ENCODE data around the gene PITPNB.

The PITPNB gene

GRCh38 chr22:27918341-27919221, 475 bp downstream of the PITPNB start:
- DNase-seq: no peak

GRCh38 chr22:27915986-27916385, 3.1 kb downstream of the PITPNB start:
- DNase-seq: no peak

GRCh38 chr22:27913162-27913741, 5.8 kb downstream of the PITPNB start:
- DNase-seq: no peak

GRCh38 chr22:27912101-27912500, 7.0 kb downstream of the PITPNB start:
- no peak for DNase-seq

GRCh38 chr22:27911330-27911729, 7.7 kb downstream of the PITPNB start:
- DNase-seq: no peak

- DNase-seq: no peak
These were observed 12.8 kb downstream of the PITPNB start for GRCh38 chr22:27906241-27906640.

GRCh38 chr22:27905653-27906052, 13.4 kb downstream of the PITPNB start:
- no peak for DNase-seq

- DNase-seq: no peak
These were observed 15.1 kb downstream of the PITPNB start for GRCh38 chr22:27903805-27904473.

- DNase-seq: no peak
These were observed 18.9 kb downstream of the PITPNB start for GRCh38 chr22:27900153-27900552.

- no peak for DNase-seq
These were observed 22.8 kb downstream of the PITPNB start for GRCh38 chr22:27896245-27896644.

GRCh38 chr22:27895600-27895999, 23.5 kb downstream of the PITPNB start:
- no peak for DNase-seq

- no peak for DNase-seq
These were observed 26.2 kb downstream of the PITPNB start for GRCh38 chr22:27892811-27893210.

- no peak for DNase-seq
These were observed 27.0 kb downstream of the PITPNB start for GRCh38 chr22:27892064-27892463.

GRCh38 chr22:27888310-27888709, 30.7 kb downstream of the PITPNB start:
- DNase-seq: no peak

- DNase-seq: no peak
These were observed 32.3 kb downstream of the PITPNB start for GRCh38 chr22:27886843-27887151.

- no peak for DNase-seq
These were observed 32.8 kb downstream of the PITPNB start for GRCh38 chr22:27885977-27886842.

- no peak for DNase-seq
These were observed 35.3 kb downstream of the PITPNB start for GRCh38 chr22:27883656-27884350.

- no peak for DNase-seq
These were observed 36.4 kb downstream of the PITPNB start for GRCh38 chr22:27882507-27883290.

GRCh38 chr22:27881421-27881820, 37.6 kb downstream of the PITPNB start:
- DNase-seq: no peak

- DNase-seq: no peak
These were observed 38.2 kb downstream of the PITPNB start for GRCh38 chr22:27880778-27881394.

GRCh38 chr22:27879923-27880322, 39.1 kb downstream of the PITPNB start:
- no peak for DNase-seq
